Measurements from ENCODE around the gene DENND1B.
"Not testable (repeated sequence)": the region's sequence is repeated elsewhere in the genome, so short reads cannot be mapped to it uniquely, and the experiment has no call there.

DENND1B gene

GRCh38 chr1:197731449-197731848 is 43.8 kb downstream of the DENND1B start:
- TF ChIP-seq, protein P1, sequence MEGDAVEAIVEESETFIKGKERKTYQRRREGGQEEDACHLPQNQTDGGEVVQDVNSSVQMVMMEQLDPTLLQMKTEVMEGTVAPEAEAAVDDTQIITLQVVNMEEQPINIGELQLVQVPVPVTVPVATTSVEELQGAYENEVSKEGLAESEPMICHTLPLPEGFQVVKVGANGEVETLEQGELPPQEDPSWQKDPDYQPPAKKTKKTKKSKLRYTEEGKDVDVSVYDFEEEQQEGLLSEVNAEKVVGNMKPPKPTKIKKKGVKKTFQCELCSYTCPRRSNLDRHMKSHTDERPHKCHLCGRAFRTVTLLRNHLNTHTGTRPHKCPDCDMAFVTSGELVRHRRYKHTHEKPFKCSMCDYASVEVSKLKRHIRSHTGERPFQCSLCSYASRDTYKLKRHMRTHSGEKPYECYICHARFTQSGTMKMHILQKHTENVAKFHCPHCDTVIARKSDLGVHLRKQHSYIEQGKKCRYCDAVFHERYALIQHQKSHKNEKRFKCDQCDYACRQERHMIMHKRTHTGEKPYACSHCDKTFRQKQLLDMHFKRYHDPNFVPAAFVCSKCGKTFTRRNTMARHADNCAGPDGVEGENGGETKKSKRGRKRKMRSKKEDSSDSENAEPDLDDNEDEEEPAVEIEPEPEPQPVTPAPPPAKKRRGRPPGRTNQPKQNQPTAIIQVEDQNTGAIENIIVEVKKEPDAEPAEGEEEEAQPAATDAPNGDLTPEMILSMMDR (IDR thresholded peaks at IDR 0.05; ENCODE audit: extremely low read depth, missing control alignments), result no peak
- no peak for DNase-seq (ENCODE audit: low spot score)

DNA sequence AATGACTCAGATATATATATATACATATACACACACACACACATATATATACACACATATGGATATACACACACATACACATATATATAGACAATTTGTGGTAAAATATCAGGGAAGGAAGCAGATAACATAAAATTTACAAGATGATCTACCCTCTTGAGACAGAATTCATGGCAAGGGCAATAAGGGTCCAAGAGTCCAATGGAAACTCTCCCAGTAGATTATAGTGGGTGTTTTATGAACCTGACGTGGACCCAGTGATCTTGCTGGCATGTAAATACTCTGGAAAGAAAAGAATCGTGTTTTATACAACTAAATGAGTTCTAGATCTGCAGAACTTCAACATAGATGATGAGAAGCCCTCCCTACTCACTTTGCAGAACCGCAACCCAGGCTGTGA is 49.3 kb downstream of the DENND1B start:
- DNase-seq (ENCODE audit: low spot score), result no peak
- TF ChIP-seq, protein P1 (IDR thresholded peaks at IDR 0.05; ENCODE audit: extremely low read depth, missing control alignments), result no peak

- no peak for DNase-seq (ENCODE audit: low spot score)
- TF ChIP-seq, protein P1 (IDR thresholded peaks at IDR 0.05; ENCODE audit: extremely low read depth, missing control alignments), result no peak
Measured at GRCh38 chr1:197725044-197725443, 50.2 kb downstream of the DENND1B start.

DNA sequence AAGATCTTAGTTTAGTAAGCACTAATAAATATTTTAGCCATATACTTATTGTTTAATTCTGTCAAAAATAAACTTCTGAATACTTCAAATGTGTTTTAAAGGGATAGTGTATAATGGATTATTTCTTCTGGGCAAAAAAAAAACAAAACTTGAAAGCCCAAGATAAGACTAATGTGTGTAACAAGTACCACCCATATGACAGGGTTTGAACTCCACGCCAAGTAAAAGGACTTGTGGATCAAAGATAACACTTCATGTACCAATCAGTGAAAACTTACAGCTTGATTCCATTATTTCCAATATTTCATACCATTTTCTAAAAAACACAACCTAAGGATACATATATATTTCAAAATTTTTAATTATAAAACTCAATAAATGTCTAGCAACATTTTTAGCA is 59.5 kb downstream of the DENND1B start:
- no peak for DNase-seq (ENCODE audit: low spot score)
- TF ChIP-seq, protein P1 (IDR thresholded peaks at IDR 0.05; ENCODE audit: extremely low read depth, missing control alignments), result no peak

DNA sequence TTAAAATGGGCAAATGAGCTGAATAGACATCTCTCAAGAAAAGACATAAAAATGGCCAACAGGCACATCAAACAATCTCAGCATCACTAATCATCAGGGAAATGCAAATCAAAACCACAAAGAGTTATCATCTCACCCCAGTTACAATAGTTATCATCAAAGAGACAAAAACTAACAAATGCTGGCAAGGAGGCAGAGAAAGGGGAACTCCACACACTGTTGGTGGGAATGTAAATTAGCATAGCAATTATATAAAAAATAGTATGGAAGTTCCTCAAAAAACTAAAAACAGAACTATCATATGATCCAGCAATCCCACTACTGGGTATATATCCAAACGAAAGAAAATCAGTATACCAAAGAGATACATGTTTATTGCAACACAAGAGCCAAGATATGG is 68.7 kb downstream of the DENND1B start:
- no peak for DNase-seq (ENCODE audit: low spot score)
- TF ChIP-seq, protein P1 (IDR thresholded peaks at IDR 0.05; ENCODE audit: extremely low read depth, missing control alignments), result no peak

DNA sequence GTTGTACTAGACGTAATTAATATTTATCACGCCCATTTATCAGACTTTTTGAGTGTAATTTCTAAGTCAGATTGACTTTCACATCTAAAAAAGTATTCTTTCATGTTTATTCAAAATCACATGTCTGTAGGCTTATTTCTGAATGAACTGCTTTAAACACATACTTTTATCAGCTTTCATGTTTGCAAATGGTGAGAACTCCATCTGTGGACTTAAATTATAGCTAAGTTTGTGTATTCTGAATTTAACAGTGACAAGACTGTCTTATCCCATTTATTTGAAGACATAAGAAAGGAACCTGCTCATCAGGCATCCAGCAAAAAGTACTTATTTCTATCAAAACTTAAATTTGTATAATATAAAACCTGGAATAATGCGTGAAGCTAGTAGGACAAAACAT is 69.3 kb downstream of the DENND1B start:
- DNase-seq (ENCODE audit: low spot score), result no peak
- TF ChIP-seq, protein P1 (IDR thresholded peaks at IDR 0.05; ENCODE audit: extremely low read depth, missing control alignments), result no peak

DNA sequence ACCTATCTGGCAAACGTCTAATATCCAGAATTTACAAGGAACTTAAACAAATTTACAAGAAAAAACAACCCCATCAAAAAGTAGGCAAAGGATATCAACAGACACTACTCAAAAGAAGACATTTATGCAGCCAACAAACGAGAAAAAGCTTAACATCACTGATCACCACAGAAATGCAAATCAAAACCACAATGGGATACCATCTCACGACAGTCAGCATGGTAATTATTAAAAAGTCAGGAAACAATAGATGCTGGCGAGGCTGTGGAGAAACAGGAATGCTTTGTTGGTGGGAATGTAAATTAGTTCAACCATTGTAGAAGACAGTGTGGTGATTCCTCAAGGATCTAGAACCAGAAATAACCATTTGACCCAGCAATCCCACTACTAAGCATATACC is 74.6 kb downstream of the DENND1B start:
- not testable (repeated sequence) for DNase-seq (ENCODE audit: low spot score)

GRCh38 chr1:197696372-197696771 is 78.9 kb downstream of the DENND1B start:
- TF ChIP-seq, protein P1 (IDR thresholded peaks at IDR 0.05; ENCODE audit: extremely low read depth, missing control alignments), result no peak
- DNase-seq (ENCODE audit: low spot score), result no peak
